KOPT-K1 (cell line): ENCODE results near the gene SLC35E2B.

Experiments used
- H3K27ac ChIP-seq: fragments of 200-600 bp; sonication (generic); 2 replicates; pipeline ENCODE4 v1.5.1; 2016; ENCODE audit warnings: antibody characterized with exemption, mild to moderate bottlenecking, low read depth, low read length; ENCODE audit not compliant: poor library complexity, severe bottlenecking
- H3K36me3 ChIP-seq: fragments of 200-600 bp; sonication (generic); 2 replicates; pipeline ENCODE4 v1.5.1; 2017; ENCODE audit warnings: antibody characterized with exemption, mild to moderate bottlenecking, low read length, moderate library complexity; ENCODE audit not compliant: insufficient read depth
- H3K9me3 ChIP-seq: fragments of 200-600 bp; sonication (generic); 2 replicates; pipeline ENCODE4 v1.5.1; 2017; ENCODE audit warnings: antibody characterized with exemption, low read length, mild to moderate bottlenecking; ENCODE audit not compliant: insufficient read depth, poor library complexity, severe bottlenecking

Gene SLC35E2B

DNA sequence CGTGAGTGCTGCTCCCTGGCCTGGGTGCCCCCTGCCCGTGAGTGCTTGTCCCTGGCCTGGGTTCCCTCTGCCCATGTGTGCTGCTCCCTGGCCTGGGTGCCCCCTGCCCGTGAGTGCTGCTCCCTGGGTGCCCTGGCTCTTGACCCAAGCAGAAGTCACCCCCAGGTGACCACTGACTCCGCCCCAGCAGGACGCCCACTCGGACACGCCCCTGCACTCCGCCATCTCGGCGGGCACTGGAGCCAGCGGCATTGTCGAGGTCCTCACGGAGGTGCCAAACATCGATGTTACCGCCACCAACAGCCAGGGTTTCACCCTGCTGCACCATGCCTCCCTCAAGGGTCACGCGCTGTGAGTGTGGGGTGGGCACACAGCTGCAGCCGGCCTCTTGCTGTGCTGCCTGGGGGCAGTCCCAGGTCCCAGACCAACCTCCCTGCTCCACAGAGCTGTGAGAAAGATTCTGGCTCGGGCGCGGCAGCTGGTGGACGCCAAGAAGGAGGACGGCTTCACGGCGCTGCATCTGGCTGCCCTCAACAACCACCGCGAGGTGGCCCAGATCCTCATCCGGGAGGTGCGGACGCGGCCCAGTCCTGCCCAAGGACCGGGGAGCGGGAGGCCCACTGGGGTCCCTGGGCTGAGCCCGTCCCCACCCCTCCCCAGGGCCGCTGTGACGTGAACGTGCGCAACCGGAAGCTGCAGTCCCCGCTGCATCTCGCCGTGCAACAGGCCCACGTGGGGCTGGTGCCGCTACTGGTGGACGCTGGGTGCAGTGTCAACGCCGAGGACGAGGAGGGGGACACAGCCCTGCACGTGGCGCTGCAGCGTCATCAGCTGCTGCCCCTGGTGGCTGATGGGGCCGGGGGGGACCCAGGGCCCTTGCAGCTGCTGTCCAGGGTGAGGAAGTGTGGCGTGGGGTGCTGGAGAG lies 64.5 kb downstream of the SLC35E2B start:
- no peaks in the 10 kb centered on the region for H3K36me3 ChIP-seq
- no peaks in the 10 kb centered on the region for H3K9me3 ChIP-seq
- H3K27ac ChIP-seq: no peak overlapping the region

- Histone ChIP-seq H3K27ac (no peak overlapping the region), H3K9me3 (no peaks in the 10 kb centered on the region), H3K36me3 (no peaks in the 10 kb centered on the region)
These were observed 65.2 kb downstream of the SLC35E2B start for GRCh38 chr1:1627261-1627828.

GRCh38 chr1:1626207-1627141 lies 66.1 kb downstream of the SLC35E2B start:
- H3K36me3 ChIP-seq: no peaks in the 10 kb centered on the region
- H3K9me3 ChIP-seq: no peaks in the 10 kb centered on the region
- H3K27ac ChIP-seq: no peak overlapping the region

DNA sequence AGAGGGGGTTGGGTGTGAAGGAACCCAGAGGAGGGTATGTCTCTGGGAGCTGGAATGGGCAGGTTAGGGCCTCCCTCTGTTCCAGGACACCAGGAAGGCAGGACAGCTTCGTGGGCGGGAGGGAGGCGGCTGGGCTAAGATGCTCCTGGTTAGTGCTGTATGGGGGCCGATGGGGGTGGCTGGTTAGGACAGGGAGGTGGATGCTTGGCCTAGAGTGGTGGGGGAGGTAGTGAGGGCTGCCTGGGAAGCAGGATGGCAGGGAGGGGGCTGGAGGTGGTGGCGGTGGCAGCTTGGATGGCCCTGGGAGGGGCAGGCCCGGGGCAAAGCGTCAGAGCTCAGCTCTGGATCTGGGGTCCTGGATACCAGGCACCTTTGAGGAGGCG lies 66.8 kb downstream of the SLC35E2B start:
- no peaks in the 10 kb centered on the region for H3K36me3 ChIP-seq
- no peaks in the 10 kb centered on the region for H3K9me3 ChIP-seq
- H3K27ac ChIP-seq: no peak overlapping the region

DNA sequence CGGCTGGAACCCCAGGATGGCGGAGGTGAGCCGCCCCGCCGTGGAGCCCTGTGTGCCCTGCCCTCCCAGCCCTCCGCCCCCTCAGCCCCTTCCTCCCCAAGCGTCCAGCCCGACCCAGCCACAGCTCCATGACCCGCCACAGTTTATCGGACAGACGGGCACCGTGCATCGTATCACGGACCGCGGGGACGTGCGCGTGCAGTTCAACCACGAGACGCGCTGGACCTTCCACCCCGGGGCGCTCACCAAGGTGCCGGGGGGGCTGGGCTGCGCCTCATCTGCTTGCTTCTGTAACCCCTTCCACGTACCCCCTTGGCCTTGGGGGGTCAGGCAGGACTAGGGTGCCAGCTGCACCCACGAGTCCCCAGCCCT lies 67.2 kb downstream of the SLC35E2B start:
- H3K27ac ChIP-seq: no peak overlapping the region
- H3K36me3 ChIP-seq: no peaks in the 10 kb centered on the region
- H3K9me3 ChIP-seq: no peaks in the 10 kb centered on the region

DNA sequence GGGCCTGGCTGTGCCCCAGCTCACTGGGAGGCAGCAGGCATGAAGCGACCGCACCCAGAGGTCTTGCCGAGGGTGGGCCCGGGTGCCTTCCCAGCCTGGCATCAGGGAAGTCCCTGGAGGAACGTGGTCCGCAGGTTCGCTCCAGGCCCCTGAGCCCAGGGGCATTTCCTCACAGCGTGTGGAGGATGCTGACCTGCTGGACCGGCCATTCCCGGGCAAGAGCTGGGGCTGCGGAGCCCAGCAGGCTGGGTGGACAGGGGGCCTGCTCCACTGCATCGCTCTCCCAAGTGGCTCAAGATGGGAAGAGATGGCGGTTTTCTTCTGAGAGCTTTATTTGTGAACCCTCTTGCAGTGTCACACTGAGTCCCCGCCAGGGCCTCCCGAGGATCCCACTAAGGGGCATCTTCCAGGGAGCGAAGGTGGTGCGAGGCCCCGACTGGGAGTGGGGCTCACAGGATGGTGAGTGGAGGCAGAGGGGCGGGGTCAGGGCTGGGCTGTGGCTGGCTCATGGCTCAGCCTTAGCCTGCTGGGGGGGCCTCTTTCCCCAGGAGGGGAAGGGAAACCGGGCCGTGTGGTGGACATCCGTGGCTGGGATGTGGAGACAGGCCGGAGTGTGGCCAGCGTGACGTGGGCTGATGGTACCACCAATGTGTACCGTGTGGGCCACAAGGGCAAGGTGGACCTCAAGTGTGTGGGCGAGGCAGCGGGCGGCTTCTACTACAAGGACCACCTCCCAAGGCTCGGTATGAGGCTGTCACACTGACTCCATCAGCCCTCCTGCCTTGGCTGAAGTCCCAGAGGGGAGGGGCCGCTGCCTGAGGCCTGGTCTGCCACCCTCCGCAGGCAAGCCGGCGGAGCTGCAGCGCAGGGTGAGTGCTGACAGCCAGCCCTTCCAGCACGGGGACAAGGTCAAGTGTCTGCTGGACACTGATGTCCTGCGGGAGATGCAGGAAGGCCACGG lies 67.9 kb downstream of the SLC35E2B start:
- Histone ChIP-seq H3K9me3 (no peaks in the 10 kb centered on the region), H3K27ac (no peak overlapping the region), H3K36me3 (no peaks in the 10 kb centered on the region)

- no peaks in the 10 kb centered on the region for H3K9me3 ChIP-seq
- H3K36me3 ChIP-seq: no peaks in the 10 kb centered on the region
- H3K27ac ChIP-seq: no peak overlapping the region
These were observed 68.8 kb downstream of the SLC35E2B start for GRCh38 chr1:1623631-1624442.

DNA sequence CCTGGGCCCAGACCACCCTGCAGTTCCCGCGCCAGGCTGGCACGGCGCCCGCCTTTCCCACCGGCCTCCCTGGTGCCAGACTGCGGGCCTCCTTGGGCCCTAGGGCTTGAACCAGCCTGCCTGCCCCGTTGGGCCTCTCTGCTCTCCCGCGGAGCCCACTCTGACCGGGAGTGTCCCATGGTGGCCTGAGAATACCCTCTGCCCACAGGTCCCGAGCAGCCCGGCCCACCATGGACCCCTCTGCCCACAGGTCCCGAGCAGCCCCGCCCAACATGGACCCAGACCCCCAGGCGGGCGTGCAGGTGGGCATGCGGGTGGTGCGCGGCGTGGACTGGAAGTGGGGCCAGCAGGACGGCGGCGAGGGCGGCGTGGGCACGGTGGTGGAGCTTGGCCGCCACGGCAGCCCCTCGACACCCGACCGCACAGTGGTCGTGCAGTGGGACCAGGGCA lies 69.4 kb downstream of the SLC35E2B start:
- Histone ChIP-seq H3K36me3 (0 out of 2 replicates have a peak, but pooled peaks cover 5% of the 10 kb centered on the region), H3K27ac (no peak overlapping the region), H3K9me3 (no peaks in the 10 kb centered on the region)

GRCh38 chr1:1622788-1623094 lies 69.9 kb downstream of the SLC35E2B start:
- Histone ChIP-seq H3K36me3 (peaks cover 9% of the 10 kb centered on the region; the same call in 1 of the 2 replicates), H3K9me3 (no peaks in the 10 kb centered on the region), H3K27ac (no peak overlapping the region)

DNA sequence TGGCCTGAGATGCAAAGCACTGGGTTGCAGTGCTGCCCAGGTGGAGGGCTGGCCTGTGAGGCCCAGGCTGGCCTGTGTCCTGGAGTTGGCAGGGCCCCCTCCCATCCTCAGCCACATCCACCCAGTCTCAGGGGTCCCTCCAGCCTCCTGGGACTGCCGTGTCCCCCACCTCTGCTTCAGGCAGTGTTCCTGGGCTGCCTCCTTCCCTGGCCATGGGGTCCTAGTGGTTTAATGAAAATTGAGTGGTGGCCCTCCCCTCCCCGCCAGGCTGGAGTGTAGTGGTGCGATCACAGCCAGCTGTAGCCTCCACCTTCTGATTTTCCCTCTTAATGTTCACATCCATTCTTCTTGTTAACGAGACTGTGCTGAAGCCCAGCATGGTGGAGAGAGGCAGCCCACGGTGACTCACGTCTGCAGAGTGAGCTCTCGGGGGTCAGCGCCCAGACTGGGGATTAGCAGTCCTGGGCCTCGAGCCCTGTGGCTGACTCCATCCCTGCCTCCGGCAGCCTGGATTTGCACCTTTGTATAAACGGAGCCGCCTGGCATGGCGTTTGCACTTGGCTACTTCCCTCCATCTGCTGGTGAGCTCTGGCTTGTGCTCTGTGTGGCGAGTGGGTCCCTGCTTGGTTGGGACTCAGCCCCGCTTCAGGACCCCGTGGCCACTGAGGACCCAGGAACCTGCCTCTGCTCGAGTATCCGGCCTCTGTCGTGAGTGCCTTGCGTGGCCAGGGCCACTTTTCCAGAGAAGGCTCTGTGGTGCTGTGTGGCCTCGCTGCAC lies 70.4 kb downstream of the SLC35E2B start:
- Histone ChIP-seq H3K27ac (no peak overlapping the region), H3K9me3 (no peaks in the 10 kb centered on the region), H3K36me3 (peaks cover 11% of the 10 kb centered on the region; the same call in 1 of the 2 replicates)

GRCh38 chr1:1621173-1622009 lies 71.2 kb downstream of the SLC35E2B start:
- H3K36me3 ChIP-seq: peaks cover 11% of the 10 kb centered on the region; the same call in 1 of the 2 replicates
- no peaks in the 10 kb centered on the region for H3K9me3 ChIP-seq
- no peak overlapping the region for H3K27ac ChIP-seq

DNA sequence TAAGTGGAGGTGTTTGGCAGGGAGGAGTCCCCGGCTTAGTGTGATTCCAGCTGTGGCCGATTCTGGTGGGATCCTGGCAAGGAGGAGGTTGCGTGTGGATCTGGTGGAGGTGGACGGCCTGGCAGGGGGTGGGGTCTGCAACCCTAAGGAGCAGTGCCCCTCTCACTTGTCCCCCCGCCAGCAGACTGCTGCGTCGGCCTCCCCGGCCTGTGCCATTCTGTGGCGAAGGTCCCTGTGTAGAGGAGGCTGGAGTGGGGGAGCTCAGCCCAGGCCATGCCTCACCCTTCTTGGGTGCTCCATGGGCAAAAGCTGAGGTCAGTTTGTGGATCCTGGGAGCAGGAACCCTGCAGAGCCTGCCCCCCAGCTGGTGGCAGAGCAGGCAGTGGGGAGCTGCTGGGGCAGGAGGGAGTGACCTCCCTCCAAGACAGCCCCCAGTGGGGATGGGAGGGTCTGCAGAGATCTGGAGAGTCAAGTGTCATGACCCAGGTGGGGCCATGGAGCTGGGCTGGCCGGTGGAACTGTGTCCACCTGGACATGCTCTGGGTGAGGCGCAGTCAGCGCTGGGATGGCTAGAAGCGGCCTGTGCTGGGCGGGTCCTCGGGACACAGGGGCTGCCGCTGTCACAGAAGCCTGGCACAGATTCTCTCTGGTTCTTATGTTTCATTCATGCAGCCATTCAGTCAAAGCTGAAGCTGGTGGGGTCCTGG lies 72.0 kb downstream of the SLC35E2B start:
- no peaks in the 10 kb centered on the region for H3K9me3 ChIP-seq
- H3K27ac ChIP-seq: no peak overlapping the region
- peaks cover 11% of the 10 kb centered on the region; the same call in 1 of the 2 replicates for H3K36me3 ChIP-seq
